Posterior cingulate gyrus (tissue), 11 donors: ENCODE measurements around the gene HOGA1.
"Not testable (repeated sequence)": the region's sequence is repeated elsewhere in the genome, so short reads cannot be mapped to it uniquely, and the experiment has no call there.

Experiments
- DNase-seq, 10 donors: peaks; one replicate each; pipeline versions ENCODE4 v3.0.0 to v3.0.0-alpha.2; 2020 to 2021; ENCODE audit warnings: mixed read lengths in 3 of 10
- intact Hi-C: fragments of 100-400 bp; cut with DNase I; formaldehyde crosslinking; loops from one replicate; pipeline ENCODE4 v1.15.1; 2023

The HOGA1 gene

GRCh38 chr10:97640868-97641811, 57.0 kb downstream of the HOGA1 start:
- DNase-seq, result peak in 5 of 10 donors; percentile 5 to 84 (median 13)
- intact Hi-C loops, result loop anchor here (1.0 to 5.0 kb wide), 2 partner anchors 46 to 149 kb away; partner anchors contain the start of gene AVPI1

DNA sequence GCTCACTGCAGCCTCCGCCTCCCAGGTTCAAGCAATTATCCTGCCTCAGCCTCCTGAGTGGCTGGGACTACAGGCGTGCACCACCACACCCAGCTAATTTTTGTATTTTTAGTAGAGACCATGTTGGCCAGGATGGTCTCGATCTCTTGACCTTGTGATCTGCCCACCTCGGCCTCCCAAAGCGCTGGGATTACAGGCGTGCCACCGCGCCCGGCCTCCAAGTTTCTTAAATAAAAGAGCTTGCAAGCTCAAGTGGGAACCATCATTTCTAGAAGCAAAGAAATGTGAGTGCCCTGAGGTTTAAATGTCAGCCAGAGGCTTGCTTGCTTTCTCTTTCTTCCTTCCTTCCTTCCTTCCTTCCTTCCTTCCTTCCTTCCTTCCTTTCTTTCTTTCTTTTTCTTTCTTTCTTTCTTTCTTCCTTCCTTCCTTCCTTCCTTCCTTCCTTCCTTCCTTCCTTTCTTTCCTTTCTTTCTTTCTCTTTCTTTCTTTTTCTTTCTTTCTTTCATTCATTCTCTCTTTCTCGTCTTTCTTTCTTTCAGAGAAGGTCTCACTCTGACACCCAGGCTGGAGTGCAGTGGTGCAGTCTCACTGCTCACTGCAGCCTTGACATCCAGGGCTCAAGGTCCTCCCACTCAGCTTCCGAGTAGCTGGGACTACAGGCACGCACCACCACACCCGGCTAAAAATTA, 58.4 kb downstream of the HOGA1 start:
- not testable (repeated sequence) for DNase-seq
- intact Hi-C loops, result loop anchor here (1.0 to 5.0 kb wide), 2 partner anchors 29 to 150 kb away; no protein-coding TSS in a partner anchor

DNA sequence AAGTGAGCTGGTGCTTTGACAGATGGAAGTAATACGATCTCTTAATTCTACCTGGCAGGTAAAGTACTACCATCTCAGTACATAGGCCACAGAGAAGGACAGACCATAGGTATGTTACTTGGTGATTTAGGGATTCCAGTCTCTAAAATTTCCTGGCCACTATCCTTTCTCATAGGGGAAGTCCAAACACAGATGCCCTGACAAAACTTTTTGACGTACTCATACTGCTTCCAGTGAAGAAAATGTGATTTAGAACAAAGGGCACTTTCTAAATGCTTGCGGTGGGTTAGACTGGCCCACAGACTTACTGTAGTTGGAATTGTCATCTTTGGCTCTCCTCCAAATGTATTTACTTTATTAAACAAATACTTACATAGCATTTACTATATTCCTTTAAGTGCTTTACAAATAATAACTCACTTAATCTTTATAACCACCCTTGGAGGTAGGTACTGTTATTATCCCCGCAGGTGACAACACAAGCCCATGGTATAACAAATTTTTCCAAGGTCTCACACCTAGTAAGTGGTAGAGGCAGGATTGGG, 59.3 kb downstream of the HOGA1 start:
- intact Hi-C loops, result loop anchor here (5.0 kb wide), 1 partner anchor 151 kb away; no protein-coding TSS in a partner anchor

DNA sequence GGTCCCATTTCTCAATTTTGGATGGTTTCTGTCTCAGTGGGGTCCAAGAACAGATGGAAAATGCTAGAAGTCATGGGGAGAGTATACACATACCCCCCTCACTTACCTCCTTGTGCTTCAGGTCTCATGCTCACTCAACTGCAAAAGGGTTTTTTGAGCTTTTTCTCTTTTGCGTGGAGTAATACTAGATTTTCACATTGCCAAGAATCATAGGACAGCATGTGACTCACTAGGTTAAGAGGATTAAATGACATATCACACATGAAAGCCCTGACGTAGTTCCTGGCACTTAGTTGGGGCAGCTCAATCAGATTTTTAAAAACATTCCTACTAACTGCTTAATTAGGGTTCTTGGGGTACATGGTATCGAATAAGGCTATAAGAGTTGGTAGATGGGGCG, 60.7 kb downstream of the HOGA1 start:
- intact Hi-C loops, result loop anchor here (5.0 kb wide), 1 partner anchor 153 kb away; no protein-coding TSS in a partner anchor
- DNase-seq, result no peak

More for the DNA sequence above, 59.3 kb downstream of the HOGA1 start:
- no peak for DNase-seq

DNA sequence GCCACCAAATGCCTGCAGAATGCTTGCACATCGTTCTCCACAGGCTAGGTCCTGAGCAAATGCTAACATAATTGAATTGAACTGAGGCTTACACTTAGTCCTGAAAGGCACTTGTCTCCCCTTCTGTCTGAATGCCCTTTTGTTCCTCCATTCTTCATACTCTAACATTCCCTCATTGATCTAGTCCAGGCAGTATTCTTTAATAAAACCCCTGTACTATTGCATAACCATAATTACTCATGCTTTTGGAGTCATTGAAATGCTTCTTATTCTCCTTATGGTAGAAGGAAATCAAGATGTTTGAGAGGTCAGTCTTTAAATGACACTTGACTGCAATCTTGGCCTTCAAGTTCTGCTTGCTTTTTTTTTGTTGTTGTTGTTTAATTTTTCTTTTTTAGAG, 63.4 kb downstream of the HOGA1 start:
- intact Hi-C loops, result no loop called here
- no peak for DNase-seq

DNA sequence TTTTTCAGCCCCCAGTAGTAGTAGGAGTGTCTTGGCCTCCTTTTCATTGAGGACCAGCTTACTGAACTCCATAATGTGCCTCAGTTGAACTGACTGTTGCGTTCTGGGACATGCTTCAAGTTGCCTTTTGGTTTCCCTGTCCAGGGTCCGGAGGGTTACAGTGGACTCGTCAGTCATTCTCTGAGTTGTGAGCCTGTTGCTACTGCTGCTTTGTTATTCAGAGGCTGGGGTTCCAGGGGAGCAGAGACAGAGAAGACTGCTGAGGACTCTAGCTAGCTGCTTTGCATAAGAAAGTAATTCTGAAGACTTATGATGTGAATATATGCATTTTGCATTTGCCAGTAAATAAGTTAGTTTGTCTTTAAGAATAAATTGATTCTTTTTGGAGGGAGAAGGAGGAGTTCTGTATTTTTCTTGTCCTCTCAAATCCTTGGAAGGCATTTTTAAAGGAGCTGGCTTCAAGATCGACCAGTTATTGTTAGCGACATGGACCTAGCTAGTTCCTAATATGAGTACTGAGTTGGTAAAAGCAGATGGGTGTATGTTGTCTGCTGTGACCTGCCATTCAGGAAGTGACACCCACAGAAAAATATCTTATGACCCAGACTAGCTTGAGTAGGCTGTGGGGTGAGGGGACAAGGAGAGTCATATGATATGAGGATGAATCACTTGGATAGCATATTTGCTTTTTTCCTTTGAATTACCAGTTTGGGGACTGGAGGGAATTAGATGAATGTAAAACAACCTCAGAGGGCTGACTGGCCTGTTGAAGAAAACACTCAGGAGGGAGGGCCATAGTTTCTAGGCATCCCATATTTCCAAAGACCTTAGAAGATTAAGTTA, 64.6 kb downstream of the HOGA1 start:
- no peak for DNase-seq
- intact Hi-C loops, result no loop called here

- intact Hi-C loops, DNase-seq: not testable (repeated sequence)
These were observed 65.2 kb downstream of the HOGA1 start for GRCh38 chr10:97649405-97649750.

GRCh38 chr10:97650726-97651125, 66.5 kb downstream of the HOGA1 start:
- intact Hi-C loops, result no loop called here
- no peak for DNase-seq

DNA sequence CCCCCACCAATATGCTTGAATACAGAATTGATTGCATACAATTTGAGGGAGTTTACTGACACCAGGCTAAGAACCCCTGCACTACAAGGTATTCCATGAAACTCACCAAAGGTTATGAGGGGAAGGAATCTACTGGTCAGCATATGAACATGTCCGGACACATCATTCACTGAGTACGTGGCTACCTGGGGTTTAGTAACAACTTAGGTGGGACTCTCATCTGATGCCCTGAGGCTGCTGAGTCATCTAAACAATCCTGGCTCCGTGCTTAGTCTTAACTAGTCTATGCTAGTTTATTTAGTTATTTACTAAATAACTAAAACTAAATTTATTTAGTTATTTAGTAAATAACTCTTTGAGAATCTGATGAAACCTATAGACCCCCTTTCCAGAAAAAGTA, 67.6 kb downstream of the HOGA1 start:
- DNase-seq, result no peak
- intact Hi-C loops, result no loop called here

GRCh38 chr10:97656777-97657176, 72.6 kb downstream of the HOGA1 start:
- no peak for DNase-seq
- intact Hi-C loops, result no loop called here

DNA sequence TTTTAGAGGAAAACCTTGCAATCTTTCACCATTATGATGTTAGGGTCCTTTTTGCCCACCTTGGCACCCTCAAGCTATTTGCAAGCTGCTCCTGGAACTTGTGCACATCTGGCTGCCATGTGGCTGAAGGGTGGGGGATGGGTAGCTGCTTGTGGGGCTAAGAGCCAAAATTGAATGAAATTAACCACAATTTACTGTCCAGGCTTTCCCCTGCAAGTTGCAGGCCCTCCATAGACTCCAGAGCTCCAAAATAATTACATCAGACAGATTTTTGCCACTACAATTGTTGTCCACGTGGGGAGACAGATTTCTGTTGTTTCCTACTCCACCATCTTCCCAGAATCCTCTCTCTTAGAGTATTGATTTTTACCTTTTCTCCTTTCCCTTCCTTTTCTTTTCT, 75.4 kb downstream of the HOGA1 start:
- intact Hi-C loops, result no loop called here
- no peak for DNase-seq
